Astrocyte (in vitro differentiated cells and primary cell): ENCODE measurements around the gene SDE2.

Source experiments
- CTCF ChIP-seq: IDR thresholded peaks from 2 replicates; pipeline ENCODE4 v1.5.1; 2011; ENCODE audit warnings: low read depth, mild to moderate bottlenecking, inconsistent platforms, low read length, moderate library complexity; ENCODE audit not compliant: insufficient read depth
- EZH2 ChIP-seq: IDR thresholded peaks from 2 replicates; pipeline ENCODE4 v1.6.1; 2012; ENCODE audit warnings: mild to moderate bottlenecking, low read length, inconsistent platforms; ENCODE audit not compliant: insufficient read depth

GRCh38 chr1:226021401-226021800 is 22.3 kb upstream of the SDE2 start:
- TF ChIP-seq CTCF (no peak), EZH2 (no peak)
